ENCODE data around the gene LHX8. TPM values are rescaled to one million over a fixed set of nuclear protein-coding genes. Genes with fewer than 3 reads are reported as not detected.

The LHX8 gene
- total RNA-seq = not detected

DNA sequence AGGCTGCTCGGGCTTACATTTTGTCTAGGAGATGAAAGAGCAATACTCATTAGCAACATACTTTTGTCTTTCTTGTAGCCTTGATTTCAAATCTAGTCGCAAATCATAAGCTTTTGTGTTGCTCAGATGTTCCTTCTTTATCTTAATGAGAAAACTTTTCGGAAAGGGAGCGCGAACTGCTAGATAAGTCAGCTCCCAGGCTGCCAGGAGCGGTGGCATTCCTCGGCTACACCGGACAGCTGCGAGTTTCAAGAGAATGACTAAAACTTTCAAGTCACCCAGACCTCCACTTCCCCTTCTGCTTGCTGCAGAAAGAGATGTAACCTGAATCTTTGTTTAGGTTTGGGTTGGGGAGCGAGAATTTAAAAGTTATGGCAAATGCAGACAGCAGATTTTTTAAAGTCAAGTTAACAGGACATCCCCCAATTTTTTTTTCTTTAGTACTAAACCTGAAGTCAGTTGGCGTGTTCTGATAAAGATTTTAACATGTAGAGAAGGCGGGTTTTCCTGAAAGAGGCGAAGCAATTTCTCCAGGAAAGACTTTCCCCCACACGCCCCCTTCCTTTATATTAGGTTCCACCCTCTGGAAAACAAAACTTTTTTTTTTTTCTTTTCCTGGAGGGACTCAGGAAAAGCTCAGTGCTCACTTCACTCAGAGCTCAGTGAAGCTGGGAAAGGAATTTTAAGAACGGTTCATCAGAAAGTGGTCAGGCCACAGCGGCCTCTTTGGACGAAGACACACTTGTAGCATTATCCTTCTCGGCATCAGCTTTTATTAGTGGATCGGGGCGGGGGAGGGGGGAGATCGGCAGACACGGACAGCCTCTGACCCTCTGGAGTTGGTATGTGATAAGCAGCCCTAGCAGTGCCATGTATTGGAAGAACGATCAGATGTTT is at the start of gene LHX8:
LHX8 (plus strand) TSS at position 639 of the 897 bp plus-strand sequence. CDS start 2,227 bp downstream, outside the sequence.
- no peak for TF ChIP-seq EP300 (IDR thresholded peaks at IDR 0.05)
- Histone ChIP-seq H3K27me3 (peaks cover 100% of the 10 kb centered on the region), H3K4me1 (peaks cover 36% of the 10 kb centered on the region), H3K4me3 (peak within 1 kb of the TSS; percentile 49), H3K27ac (no peak within 1 kb of the TSS), H3K36me3 (no peaks in the 10 kb centered on the region), H3K9me3 (no peaks in the 10 kb centered on the region)
- no peak for DNase-seq (ENCODE audit: low spot score in 2 of 2)
- 17% methylated on average over 23 of the region's 23 CpGs for WGBS

GRCh38 chr1:75085931-75086330 is 48.3 kb upstream of the LHX8 start:
- Histone ChIP-seq H3K4me3 (no peak overlapping the region), H3K36me3 (no peaks in the 10 kb centered on the region), H3K9me3 (no peaks in the 10 kb centered on the region), H3K4me1 (no peaks in the 10 kb centered on the region), H3K27ac (no peak overlapping the region), H3K27me3 (no peaks in the 10 kb centered on the region)
- no peak for TF ChIP-seq POLR2AphosphoS5 (IDR thresholded peaks at IDR 0.05)
- no peak for TF ChIP-seq POLR2A (IDR thresholded peaks at IDR 0.05)
- TF ChIP-seq, protein P1, sequence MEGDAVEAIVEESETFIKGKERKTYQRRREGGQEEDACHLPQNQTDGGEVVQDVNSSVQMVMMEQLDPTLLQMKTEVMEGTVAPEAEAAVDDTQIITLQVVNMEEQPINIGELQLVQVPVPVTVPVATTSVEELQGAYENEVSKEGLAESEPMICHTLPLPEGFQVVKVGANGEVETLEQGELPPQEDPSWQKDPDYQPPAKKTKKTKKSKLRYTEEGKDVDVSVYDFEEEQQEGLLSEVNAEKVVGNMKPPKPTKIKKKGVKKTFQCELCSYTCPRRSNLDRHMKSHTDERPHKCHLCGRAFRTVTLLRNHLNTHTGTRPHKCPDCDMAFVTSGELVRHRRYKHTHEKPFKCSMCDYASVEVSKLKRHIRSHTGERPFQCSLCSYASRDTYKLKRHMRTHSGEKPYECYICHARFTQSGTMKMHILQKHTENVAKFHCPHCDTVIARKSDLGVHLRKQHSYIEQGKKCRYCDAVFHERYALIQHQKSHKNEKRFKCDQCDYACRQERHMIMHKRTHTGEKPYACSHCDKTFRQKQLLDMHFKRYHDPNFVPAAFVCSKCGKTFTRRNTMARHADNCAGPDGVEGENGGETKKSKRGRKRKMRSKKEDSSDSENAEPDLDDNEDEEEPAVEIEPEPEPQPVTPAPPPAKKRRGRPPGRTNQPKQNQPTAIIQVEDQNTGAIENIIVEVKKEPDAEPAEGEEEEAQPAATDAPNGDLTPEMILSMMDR (IDR thresholded peaks at IDR 0.05) = no peak
- no peak for TF ChIP-seq EP300 (IDR thresholded peaks at IDR 0.05)
- DNase-seq (ENCODE audit: low spot score in 2 of 2) = no peak
- WGBS = 56% methylated on average over 1 of the region's 1 CpG

GRCh38 chr1:75087278-75087677 is 46.9 kb upstream of the LHX8 start:
- TF ChIP-seq POLR2A (IDR thresholded peaks at IDR 0.05) (no peak), POLR2AphosphoS5 (IDR thresholded peaks at IDR 0.05) (no peak), EP300 (IDR thresholded peaks at IDR 0.05) (no peak)
- TF ChIP-seq, protein P1 (IDR thresholded peaks at IDR 0.05) = no peak

DNA sequence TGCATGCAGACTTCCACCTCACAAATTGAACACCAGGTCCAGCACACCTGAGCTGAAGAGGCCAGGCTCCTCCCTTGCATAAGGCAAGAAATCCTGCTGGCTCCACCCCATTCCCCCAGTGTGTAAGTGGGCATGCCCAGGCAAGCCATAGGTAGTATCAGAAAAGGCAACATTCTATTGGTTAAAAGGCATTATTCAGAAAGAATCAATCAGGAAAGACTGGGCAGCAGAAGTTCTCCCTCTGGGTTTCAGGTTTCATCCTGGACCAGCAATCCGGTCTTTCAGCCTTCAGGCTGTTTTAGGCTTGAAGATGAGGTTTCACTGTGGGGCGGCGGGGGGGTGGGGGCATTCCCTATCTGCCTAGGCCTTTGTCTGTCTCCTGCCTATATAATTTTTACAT is 42.0 kb upstream of the LHX8 start:
- TF ChIP-seq POLR2AphosphoS5 (IDR thresholded peaks at IDR 0.05) = no peak
- no peak for TF ChIP-seq EP300 (IDR thresholded peaks at IDR 0.05)
- no peak for TF ChIP-seq POLR2A (IDR thresholded peaks at IDR 0.05)
- TF ChIP-seq, protein P1 (IDR thresholded peaks at IDR 0.05) = no peak
- Histone ChIP-seq H3K27ac (no peak overlapping the region), H3K4me3 (no peak overlapping the region), H3K4me1 (no peaks in the 10 kb centered on the region), H3K9me3 (no peaks in the 10 kb centered on the region), H3K36me3 (no peaks in the 10 kb centered on the region), H3K27me3 (no peaks in the 10 kb centered on the region)
- WGBS = 44% methylated on average over 3 of the region's 3 CpGs
- no peak for DNase-seq (ENCODE audit: low spot score in 2 of 2)

More at GRCh38 chr1:75087278-75087677, 46.9 kb upstream of the LHX8 start:
- H3K9me3 ChIP-seq = no peaks in the 10 kb centered on the region
- no peaks in the 10 kb centered on the region for H3K27me3 ChIP-seq
- H3K27ac ChIP-seq = no peak overlapping the region
- no peak overlapping the region for H3K4me3 ChIP-seq
- no peak for DNase-seq (ENCODE audit: low spot score in 2 of 2)
- 89% methylated on average over 2 of the region's 2 CpGs for WGBS
- no peaks in the 10 kb centered on the region for H3K36me3 ChIP-seq
- no peaks in the 10 kb centered on the region for H3K4me1 ChIP-seq

DNA sequence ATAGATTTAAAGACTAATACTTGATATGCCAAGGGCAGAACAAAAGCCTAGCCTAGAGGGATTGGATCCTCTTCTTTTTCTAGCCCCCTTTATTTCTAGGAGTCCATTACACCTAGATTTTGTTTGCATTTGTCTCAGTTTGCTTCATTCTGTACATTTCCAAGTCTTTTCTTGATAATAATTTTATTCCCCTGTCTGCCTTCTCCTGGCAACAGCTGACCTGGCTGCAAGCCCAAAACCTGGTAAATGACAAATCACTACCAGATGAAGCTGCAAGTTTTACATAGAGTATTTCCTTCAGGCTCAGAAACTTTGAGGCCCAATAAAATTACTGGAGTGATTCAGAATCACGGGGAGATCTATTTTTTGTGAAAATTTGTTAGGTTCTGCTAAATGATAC is 36.5 kb upstream of the LHX8 start:
- TF ChIP-seq POLR2A (IDR thresholded peaks at IDR 0.05) (no peak), EP300 (IDR thresholded peaks at IDR 0.05) (no peak)
- TF ChIP-seq, protein P1 (IDR thresholded peaks at IDR 0.05) = no peak
- no peaks in the 10 kb centered on the region for H3K27me3 ChIP-seq
- no peaks in the 10 kb centered on the region for H3K9me3 ChIP-seq
- no peaks in the 10 kb centered on the region for H3K4me1 ChIP-seq
- DNase-seq (ENCODE audit: low spot score in 2 of 2) = no peak
- H3K4me3 ChIP-seq = no peak overlapping the region
- no peak overlapping the region for H3K27ac ChIP-seq
- 24% methylated on average over 1 of the region's 1 CpG for WGBS
- no peaks in the 10 kb centered on the region for H3K36me3 ChIP-seq
